AG09309 (cell line): ENCODE results near the gene C9orf43.
"Not testable (repeated sequence)": the region's sequence is repeated elsewhere in the genome, so short reads cannot be mapped to it uniquely, and the experiment has no call there.

Experiments
- DNase-seq: peaks from one replicate; pipeline ENCODE4 v3.0.0-alpha.2; 2010; ENCODE audit warnings: low read depth
- H3K4me3 ChIP-seq: 2 replicates; pipeline ENCODE4 v1.5.1; 2011; ENCODE audit warnings: mild to moderate bottlenecking, low read depth, low read length, moderate library complexity; ENCODE audit not compliant: control insufficient read depth
- TF ChIP-seq, protein P1 (sequence below): IDR thresholded peaks from 2 replicates; pipeline ENCODE4 v1.5.1; 2011; ENCODE audit warnings: mild to moderate bottlenecking, low read depth, low read length, inconsistent platforms; ENCODE audit not compliant: insufficient read depth, control insufficient read depth; ENCODE audit errors: missing control alignments

C9orf43 gene

GRCh38 chr9:113436728-113437515 is 26.4 kb downstream of the C9orf43 start:
- DNase-seq = no peak
- no peak overlapping the region for H3K4me3 ChIP-seq
- TF ChIP-seq, protein P1, sequence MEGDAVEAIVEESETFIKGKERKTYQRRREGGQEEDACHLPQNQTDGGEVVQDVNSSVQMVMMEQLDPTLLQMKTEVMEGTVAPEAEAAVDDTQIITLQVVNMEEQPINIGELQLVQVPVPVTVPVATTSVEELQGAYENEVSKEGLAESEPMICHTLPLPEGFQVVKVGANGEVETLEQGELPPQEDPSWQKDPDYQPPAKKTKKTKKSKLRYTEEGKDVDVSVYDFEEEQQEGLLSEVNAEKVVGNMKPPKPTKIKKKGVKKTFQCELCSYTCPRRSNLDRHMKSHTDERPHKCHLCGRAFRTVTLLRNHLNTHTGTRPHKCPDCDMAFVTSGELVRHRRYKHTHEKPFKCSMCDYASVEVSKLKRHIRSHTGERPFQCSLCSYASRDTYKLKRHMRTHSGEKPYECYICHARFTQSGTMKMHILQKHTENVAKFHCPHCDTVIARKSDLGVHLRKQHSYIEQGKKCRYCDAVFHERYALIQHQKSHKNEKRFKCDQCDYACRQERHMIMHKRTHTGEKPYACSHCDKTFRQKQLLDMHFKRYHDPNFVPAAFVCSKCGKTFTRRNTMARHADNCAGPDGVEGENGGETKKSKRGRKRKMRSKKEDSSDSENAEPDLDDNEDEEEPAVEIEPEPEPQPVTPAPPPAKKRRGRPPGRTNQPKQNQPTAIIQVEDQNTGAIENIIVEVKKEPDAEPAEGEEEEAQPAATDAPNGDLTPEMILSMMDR = no peak

GRCh38 chr9:113437716-113438115 is 27.2 kb downstream of the C9orf43 start:
- H3K4me3 ChIP-seq, DNase-seq: not testable (repeated sequence)

- DNase-seq = no peak
- TF ChIP-seq, protein P1 = no peak
- no peak overlapping the region for H3K4me3 ChIP-seq
Observed at GRCh38 chr9:113444736-113445135, 34.2 kb downstream of the C9orf43 start.

GRCh38 chr9:113446323-113446740 is 35.8 kb downstream of the C9orf43 start:
- TF ChIP-seq, protein P1 = peak; percentile 37
- DNase-seq = no peak
- no peak overlapping the region for H3K4me3 ChIP-seq

DNA sequence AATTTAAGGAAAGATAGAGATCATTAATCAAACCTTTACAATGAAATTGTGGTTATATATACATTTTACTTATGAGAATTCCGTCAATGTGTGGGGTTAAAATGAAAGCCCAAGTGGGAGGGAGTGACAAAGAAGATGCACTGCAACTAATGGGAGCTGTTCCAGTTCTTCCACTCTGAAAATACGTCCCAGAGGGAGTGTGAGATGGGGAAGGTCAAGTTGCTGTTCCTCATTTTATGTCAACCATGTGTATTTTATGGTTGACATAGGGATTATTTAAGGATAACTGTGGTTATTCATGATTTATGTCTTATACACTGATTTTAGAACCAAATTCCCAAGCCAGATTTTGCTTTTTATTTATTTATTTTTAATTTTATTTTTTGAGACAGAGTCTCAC is 38.8 kb downstream of the C9orf43 start:
- TF ChIP-seq, protein P1 = no peak
- no peak overlapping the region for H3K4me3 ChIP-seq
- DNase-seq = no peak

GRCh38 chr9:113452113-113452605 is 41.6 kb downstream of the C9orf43 start:
- no peak for DNase-seq
- no peak overlapping the region for H3K4me3 ChIP-seq

DNA sequence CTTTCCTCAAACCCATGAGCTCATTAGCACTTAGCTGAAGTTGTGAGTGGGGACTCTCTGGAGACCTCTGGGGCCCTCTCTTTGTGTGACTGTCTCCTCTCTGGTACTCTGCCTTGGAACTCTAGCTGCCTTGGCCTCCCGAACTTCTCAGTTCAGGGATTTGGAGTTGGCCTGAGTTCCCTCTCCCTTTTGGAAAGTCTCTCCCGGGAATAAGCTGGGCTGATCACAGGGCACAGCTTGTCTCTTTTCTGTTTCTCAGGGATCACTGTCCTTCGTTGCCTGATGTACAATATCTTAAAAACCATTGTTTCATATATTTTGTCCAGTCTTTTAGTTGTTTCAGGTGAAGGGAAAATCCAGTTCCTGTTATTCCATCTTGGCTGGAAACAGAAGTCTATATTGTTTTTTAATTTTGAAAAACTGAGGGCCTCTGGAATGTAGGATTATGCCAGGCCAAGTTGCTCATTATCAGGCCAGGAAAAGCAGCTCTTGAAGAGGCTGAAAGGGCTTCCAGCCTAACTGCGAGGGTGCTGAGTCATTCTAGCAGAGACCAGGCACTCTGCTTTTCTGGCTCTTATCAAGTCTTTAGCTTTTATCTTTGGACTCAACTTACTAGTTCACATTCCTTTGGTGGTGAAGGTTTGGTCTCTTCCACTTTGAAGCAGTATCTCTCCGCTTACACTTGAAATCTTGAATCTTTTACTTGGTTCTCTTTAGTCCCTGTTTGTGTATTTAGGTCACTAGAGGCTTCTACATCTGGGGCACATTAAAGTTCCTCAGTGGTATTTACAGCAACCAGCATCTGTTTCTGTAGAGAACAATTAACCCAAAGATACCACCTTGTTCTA is 44.6 kb downstream of the C9orf43 start:
- TF ChIP-seq, protein P1 = no peak
- peak; percentile 61 for DNase-seq
- no peak overlapping the region for H3K4me3 ChIP-seq

More at GRCh38 chr9:113452113-113452605, 41.6 kb downstream of the C9orf43 start:
- TF ChIP-seq, protein P1 = no peak
